Posterior cingulate gyrus (tissue), 11 donors: Measurements from ENCODE around the gene VPS51.

Source experiments
- DNase-seq, 10 donors: peaks; one replicate each; pipeline versions ENCODE4 v3.0.0 to v3.0.0-alpha.2; 2020 to 2021; ENCODE audit warnings: mixed read lengths in 3 of 10
- intact Hi-C: fragments of 100-400 bp; cut with DNase I; formaldehyde crosslinking; loops from one replicate; pipeline ENCODE4 v1.15.1; 2023

Gene VPS51

DNA sequence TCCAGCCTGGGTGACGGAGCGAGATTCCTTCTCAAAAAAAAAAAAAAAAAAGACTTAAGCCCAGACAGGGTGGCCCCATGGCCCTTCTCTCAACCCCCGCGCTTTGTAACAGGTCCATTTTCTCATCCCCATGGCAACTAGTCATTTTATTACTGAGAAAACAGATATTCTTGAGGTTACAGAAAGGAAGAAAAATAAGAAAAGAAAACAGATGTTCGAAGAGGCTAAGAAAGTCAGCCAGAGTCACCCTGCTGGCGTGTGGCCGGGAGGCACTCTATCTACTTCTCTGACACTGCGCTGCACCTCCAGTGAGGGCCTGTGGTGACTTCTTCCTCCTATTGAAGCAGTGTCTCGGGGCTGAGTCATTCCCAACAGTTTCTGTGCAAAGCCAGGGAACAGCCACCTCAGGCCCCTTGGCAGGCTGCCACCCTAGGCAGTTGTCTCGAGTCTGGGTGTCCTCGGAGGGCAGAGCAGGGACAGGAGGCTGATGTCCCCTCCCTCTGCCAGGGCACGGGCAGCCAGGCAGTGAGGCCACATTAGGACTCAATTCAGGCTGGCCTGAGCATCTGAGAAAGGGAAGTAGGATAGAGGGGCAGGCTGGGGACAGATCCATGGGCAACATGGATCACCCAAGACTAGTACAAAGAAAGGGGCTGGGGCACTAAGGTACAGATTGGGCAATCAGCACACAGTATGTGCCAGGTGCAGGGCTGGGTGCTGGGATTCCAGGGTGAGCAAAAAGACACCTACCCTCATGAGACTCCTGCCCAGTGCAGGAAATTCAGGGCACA is 54.7 kb downstream of the VPS51 start:
- intact Hi-C loops, result no loop called here

GRCh38 chr11:65151331-65151899 is 55.4 kb downstream of the VPS51 start:
- intact Hi-C loops, result no loop called here

More for the DNA sequence above, 54.7 kb downstream of the VPS51 start:
- DNase-seq, result peak in 9 of 10 donors; percentile 36 to 92 (median 60)

GRCh38 chr11:65152122-65152521 is 56.1 kb downstream of the VPS51 start:
- intact Hi-C loops, result no loop called here
- no peak for DNase-seq

More at GRCh38 chr11:65151331-65151899, 55.4 kb downstream of the VPS51 start:
- DNase-seq, result peak in 1 of 10 donors; percentile 7

- no peak for DNase-seq
- intact Hi-C loops, result no loop called here
Measured at GRCh38 chr11:65156256-65156655, 60.2 kb downstream of the VPS51 start.

- no peak for DNase-seq
Measured at GRCh38 chr11:65156926-65157325, 60.9 kb downstream of the VPS51 start.

GRCh38 chr11:65157336-65157735 is 61.3 kb downstream of the VPS51 start:
- intact Hi-C loops, result no loop called here
- DNase-seq, result no peak

More at GRCh38 chr11:65156926-65157325, 60.9 kb downstream of the VPS51 start:
- intact Hi-C loops, result no loop called here

DNA sequence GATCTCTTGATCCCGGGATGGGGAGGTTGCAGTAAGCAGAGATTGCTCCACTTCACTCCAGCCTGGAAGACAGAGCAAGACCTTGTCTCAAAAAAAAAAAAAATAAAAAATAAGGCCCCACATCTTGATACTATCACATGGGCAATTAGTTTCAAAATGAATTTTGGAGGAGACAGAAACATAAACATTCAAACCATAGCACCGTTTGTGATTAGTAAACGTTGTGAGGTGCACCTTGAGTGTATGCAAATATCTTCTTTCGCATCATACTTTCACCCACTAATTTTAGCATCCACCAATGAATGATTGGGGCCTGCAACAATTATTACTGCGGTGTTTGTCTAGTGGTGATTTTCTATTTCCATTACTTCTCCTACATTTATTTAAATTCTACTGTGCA is 63.0 kb downstream of the VPS51 start:
- no peak for DNase-seq
- intact Hi-C loops, result no loop called here

- DNase-seq, result no peak
- intact Hi-C loops, result no loop called here
Measured at GRCh38 chr11:65160643-65161042, 64.6 kb downstream of the VPS51 start.
